B cell (primary cell): ENCODE data around the gene ABCA7. TPM values are rescaled to one million over a fixed set of nuclear protein-coding genes. Genes with fewer than 3 reads are reported as not detected.

Source experiments
- ATAC-seq: fragments of 200-7000 bp; cut with Tn5 transposase; one replicate; pipeline ENCODE4 v1.10.0; 2021; ENCODE audit warnings: low read depth, mild to moderate bottlenecking, moderate number of reproducible peaks, moderate library complexity
- CTCF ChIA-PET: fragments of 350-600 bp; sonication (Branson Sonifier 250); formaldehyde crosslinking; loops from one replicate; lab custom pipeline; 2021; ENCODE audit warnings: antibody characterized with exemption, inconsistent platforms; lab: Charles Lee
- POLR2A ChIA-PET: fragments of 350-600 bp; sonication (Branson Sonifier 250); formaldehyde crosslinking; loops from one replicate; lab custom pipeline; 2021; ENCODE audit warnings: antibody characterized with exemption; lab: Charles Lee
- DNase-seq: peaks from one replicate; pipeline ENCODE4 v3.0.0; 2013
- H2AFZ ChIP-seq: 2 replicates; pipeline ENCODE4 v1.6.1; 2012; ENCODE audit warnings: mild to moderate bottlenecking, low read depth, low read length; ENCODE audit not compliant: insufficient read depth, poor library complexity, severe bottlenecking
- H3K27ac ChIP-seq, 2 donors: 1 replicate in 1 of 2; 2 replicates in 1 of 2; pipeline ENCODE4 v1.5.1; 2012 to 2013; ENCODE audit warnings: low read length in 2 of 2, mild to moderate bottlenecking in 2 of 2, moderate library complexity in 1 of 2
- H3K27me3 ChIP-seq, 4 experiments: fragments of 200-600 bp in 1 of 4; sonication (generic) in 1 of 4; replicated peaks in 1 of 4; 1 replicate in 2 of 4; 2 replicates in 2 of 4; pipeline versions ENCODE4 v1.6.1 to v1.7.0; 2013 to 2016; ENCODE audit warnings: low read length in 3 of 4, mild to moderate bottlenecking in 2 of 4, mixed read lengths in 1 of 4, moderate library complexity in 1 of 4; ENCODE audit not compliant: insufficient read depth in 4 of 4, control insufficient read depth in 3 of 4; ENCODE audit errors: control extremely low read depth in 1 of 4
- H3K36me3 ChIP-seq, 2 experiments: replicated peaks in 1 of 2; 1 replicate in 1 of 2; 2 replicates in 1 of 2; pipeline versions ENCODE4 v1.6.1 to v1.7.1; 2013; ENCODE audit warnings: low read length in 1 of 2; ENCODE audit not compliant: insufficient read depth in 2 of 2, control insufficient read depth in 1 of 2; ENCODE audit errors: control extremely low read depth in 1 of 2, extremely low read depth in 1 of 2
- H3K4me1 ChIP-seq, 2 donors: fragments of 200-600 bp in 1 of 2; sonication (generic) in 1 of 2; 1 replicate in 1 of 2; 2 replicates in 1 of 2; pipeline versions ENCODE4 v1.5.1 to v1.6.1; 2013 to 2017; ENCODE audit warnings: low read length in 2 of 2; ENCODE audit not compliant: control insufficient read depth in 2 of 2, insufficient read depth in 2 of 2
- H3K4me2 ChIP-seq: replicated peaks from 2 replicates; pipeline ENCODE3; 2012; ENCODE audit warnings: mild to moderate bottlenecking, low read depth, low read length; ENCODE audit not compliant: poor library complexity, severe bottlenecking
- H3K4me3 ChIP-seq, 5 experiments: fragments of 200-600 bp in 1 of 5; sonication (generic) in 1 of 5; 1 replicate in 3 of 5; 2 replicates in 2 of 5; pipeline versions ENCODE4 v1.5.1 to v1.7.0; 2011 to 2016; ENCODE audit warnings: low read length in 4 of 5, mild to moderate bottlenecking in 4 of 5, low read depth in 2 of 5, control low read depth in 1 of 5, moderate library complexity in 1 of 5; ENCODE audit not compliant: insufficient read depth in 1 of 5; ENCODE audit errors: control extremely low read depth in 1 of 5, extremely low read depth in 1 of 5
- H3K79me2 ChIP-seq: fragments of 200-600 bp; sonication (generic); one replicate; pipeline ENCODE4 v1.6.0; 2016; ENCODE audit warnings: low read length; ENCODE audit not compliant: control insufficient read depth, insufficient read depth
- H3K9ac ChIP-seq: fragments of 200-600 bp; sonication (generic); 2 replicates; pipeline ENCODE4 v1.6.1; 2017; ENCODE audit warnings: mild to moderate bottlenecking, low read length, moderate library complexity
- H3K9me3 ChIP-seq, 3 donors: one replicate each; pipeline versions ENCODE4 v1.6.1 to v1.7.1; 2013; ENCODE audit warnings: low read length in 2 of 3; ENCODE audit not compliant: control insufficient read depth in 2 of 3, insufficient read depth in 1 of 3; ENCODE audit errors: control extremely low read depth in 1 of 3
- H4K20me1 ChIP-seq: 2 replicates; pipeline ENCODE4 v1.6.0; 2012; ENCODE audit warnings: mild to moderate bottlenecking, low read length; ENCODE audit not compliant: insufficient read depth, control insufficient read depth, poor library complexity, severe bottlenecking
- H3K27ac Mint-ChIP-seq: one replicate; pipeline ENCODE4 v1.8.0; 2021; ENCODE audit warnings: mixed read lengths
- H3K27me3 Mint-ChIP-seq: one replicate; pipeline ENCODE4 v1.8.0; 2021; ENCODE audit warnings: mixed read lengths
- H3K4me1 Mint-ChIP-seq: one replicate; pipeline ENCODE4 v1.8.0; 2021; ENCODE audit warnings: mixed read lengths
- H3K4me3 Mint-ChIP-seq: one replicate; pipeline ENCODE4 v1.8.0; 2021; ENCODE audit warnings: mixed read lengths
- H3K9me3 Mint-ChIP-seq: one replicate; pipeline ENCODE4 v1.8.0; 2022; ENCODE audit warnings: mixed read lengths; ENCODE audit not compliant: insufficient read depth
- EZH2 ChIP-seq: IDR thresholded peaks from 2 replicates; pipeline ENCODE4 v1.6.1; 2012; ENCODE audit warnings: borderline replicate concordance, low read depth, mild to moderate bottlenecking, moderate library complexity, low read length; ENCODE audit not compliant: insufficient read depth, poor library complexity, severe bottlenecking
- WGBS: methylation state at CpG from one replicate; pipeline ENCODE4 v1.1.5; 2013; ENCODE audit warnings: missing lambda C conversion rate; ENCODE audit not compliant: insufficient coverage; 5-methylcytosine and 5-hydroxymethylcytosine counted together
- intact Hi-C: fragments of 100-400 bp; cut with micrococcal nuclease; formaldehyde crosslinking; loops from one replicate; pipeline ENCODE4 v1.10.0; 2022
- polyA minus RNA-seq: library from RNA; depleted of rRNA, polyadenylated mRNA; stranded (reverse); fragments of >200 nt; gene quantifications from 2 replicates; pipeline ENCODE4 v1.2.3, GENCODE V29; 2012
- polyA plus RNA-seq: library from polyadenylated mRNA; depleted of rRNA; stranded (reverse); fragments of >200 nt; gene quantifications from 2 replicates; pipeline ENCODE4 v1.2.3, GENCODE V29; 2012
- total RNA-seq, 2 donors: library from RNA; stranded (reverse); fragments of 120-200 nt in 1 of 2; gene quantifications; 1 replicate in 1 of 2; 2 replicates in 1 of 2; pipeline versions ENCODE4 v1.2.3 to v1.2.4, GENCODE V29; 2013 to 2022
- TF ChIP-seq, protein P1 (sequence below): fragments of 200-600 bp; IDR thresholded peaks from one replicate; pipeline ENCODE4 v1.8.0; 2022; ENCODE audit warnings: antibody characterized with exemption, mild to moderate bottlenecking

The ABCA7 gene, protein sequence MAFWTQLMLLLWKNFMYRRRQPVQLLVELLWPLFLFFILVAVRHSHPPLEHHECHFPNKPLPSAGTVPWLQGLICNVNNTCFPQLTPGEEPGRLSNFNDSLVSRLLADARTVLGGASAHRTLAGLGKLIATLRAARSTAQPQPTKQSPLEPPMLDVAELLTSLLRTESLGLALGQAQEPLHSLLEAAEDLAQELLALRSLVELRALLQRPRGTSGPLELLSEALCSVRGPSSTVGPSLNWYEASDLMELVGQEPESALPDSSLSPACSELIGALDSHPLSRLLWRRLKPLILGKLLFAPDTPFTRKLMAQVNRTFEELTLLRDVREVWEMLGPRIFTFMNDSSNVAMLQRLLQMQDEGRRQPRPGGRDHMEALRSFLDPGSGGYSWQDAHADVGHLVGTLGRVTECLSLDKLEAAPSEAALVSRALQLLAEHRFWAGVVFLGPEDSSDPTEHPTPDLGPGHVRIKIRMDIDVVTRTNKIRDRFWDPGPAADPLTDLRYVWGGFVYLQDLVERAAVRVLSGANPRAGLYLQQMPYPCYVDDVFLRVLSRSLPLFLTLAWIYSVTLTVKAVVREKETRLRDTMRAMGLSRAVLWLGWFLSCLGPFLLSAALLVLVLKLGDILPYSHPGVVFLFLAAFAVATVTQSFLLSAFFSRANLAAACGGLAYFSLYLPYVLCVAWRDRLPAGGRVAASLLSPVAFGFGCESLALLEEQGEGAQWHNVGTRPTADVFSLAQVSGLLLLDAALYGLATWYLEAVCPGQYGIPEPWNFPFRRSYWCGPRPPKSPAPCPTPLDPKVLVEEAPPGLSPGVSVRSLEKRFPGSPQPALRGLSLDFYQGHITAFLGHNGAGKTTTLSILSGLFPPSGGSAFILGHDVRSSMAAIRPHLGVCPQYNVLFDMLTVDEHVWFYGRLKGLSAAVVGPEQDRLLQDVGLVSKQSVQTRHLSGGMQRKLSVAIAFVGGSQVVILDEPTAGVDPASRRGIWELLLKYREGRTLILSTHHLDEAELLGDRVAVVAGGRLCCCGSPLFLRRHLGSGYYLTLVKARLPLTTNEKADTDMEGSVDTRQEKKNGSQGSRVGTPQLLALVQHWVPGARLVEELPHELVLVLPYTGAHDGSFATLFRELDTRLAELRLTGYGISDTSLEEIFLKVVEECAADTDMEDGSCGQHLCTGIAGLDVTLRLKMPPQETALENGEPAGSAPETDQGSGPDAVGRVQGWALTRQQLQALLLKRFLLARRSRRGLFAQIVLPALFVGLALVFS (N-terminal part only)
- total RNA-seq (192 and 206 TPM in 2 replicates), polyA plus RNA-seq (281 and 425 TPM in 2 replicates), polyA minus RNA-seq (117 and 269 TPM in 2 replicates)
- 85.9 TPM for total RNA-seq (2013)

DNA sequence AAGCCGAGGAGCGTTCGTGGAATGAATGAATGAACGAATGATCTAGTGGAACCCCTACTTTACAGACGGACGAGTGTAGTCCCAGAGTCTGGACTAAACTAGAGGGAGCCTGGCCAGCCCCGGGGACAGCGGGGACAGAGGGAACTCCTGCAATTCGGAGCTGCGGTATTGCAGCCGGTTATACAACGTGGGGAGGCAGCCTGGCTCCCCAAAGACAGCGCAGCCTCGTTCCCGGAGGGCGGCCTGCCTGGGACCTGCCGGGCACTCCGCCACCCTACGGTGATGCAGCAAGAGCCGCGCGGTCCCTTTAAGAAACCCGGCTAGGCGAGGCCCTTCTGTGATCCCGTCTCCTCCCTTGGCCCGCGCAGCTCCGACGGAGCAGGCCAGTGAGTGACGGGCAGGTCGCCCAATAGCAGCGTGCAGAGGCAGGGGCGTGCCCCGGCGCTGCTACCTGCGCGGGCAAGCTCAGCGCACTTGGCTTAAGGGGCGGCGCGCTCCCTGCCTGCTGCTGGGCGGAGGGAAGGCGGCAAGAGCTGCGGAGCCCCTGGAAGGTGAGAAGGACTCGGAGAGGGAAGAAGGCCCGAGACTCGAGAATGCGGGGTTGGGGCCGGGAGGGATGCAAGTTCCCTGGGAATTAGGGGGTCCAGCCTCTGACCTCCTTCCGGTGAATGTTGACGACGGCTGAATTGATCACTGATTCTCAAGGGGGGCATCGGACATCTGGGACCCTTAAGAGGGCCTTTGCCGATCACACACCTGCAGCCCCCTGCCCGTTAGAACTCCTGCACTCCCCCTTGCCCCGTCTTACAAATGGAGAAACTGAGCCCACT is at the start of gene ABCA7:
ABCA7 (plus strand) TSS at position 462 of the 830 bp plus-strand sequence. CDS start 1,255 bp downstream, outside the sequence.
- intact Hi-C loops: loop anchor here (1.0 to 2.0 kb wide), 5 partner anchors 19 to 63 kb away; partner anchors contain the start of genes GPX4, POLR2E, RNU6-2 and TMEM259
- DNase-seq: peak; percentile 98
- Histone ChIP-seq H3K9ac (peak within 1 kb of the TSS; percentile 85), H3K4me1 (peaks cover 39 to 66% of the 10 kb centered on the region in 2 donors), H3K27ac (peak within 1 kb of the TSS; percentile 81 to 92), H3K79me2 (peaks cover 43% of the 10 kb centered on the region), H3K4me2 (peak within 1 kb of the TSS; percentile 92), H3K27me3 (no peaks in the 10 kb centered on the region), H2AFZ (peak within 1 kb of the TSS; percentile 60), H3K36me3 (peaks cover 0 to 49% of the 10 kb centered on the region in 2 experiments), H3K9me3 (peaks cover 0 to 2% (median 0%) of the 10 kb centered on the region in 3 donors), H4K20me1 (peaks cover 60% of the 10 kb centered on the region), H3K4me3 (peak within 1 kb of the TSS; percentile 69 to 90 (median 75))
- Mint-ChIP-seq H3K4me1 (peaks cover 51% of the 10 kb centered on the region), H3K27me3 (no peaks in the 10 kb centered on the region), H3K4me3 (peak within 1 kb of the TSS; percentile 97), H3K27ac (peak within 1 kb of the TSS; percentile 99), H3K9me3 (no peaks in the 10 kb centered on the region)
- POLR2A ChIA-PET: interaction anchor here (0.5 to 6.8 kb wide), 18 partner anchors 12 to 986 kb away, joined by 3 to 91 read pairs (median 6); partner anchors contain the start of genes ARHGAP45, CNN2, GPX4 and RNU6-2
- ATAC-seq: peak; percentile 78
- 1% methylated on average over 52 of the region's 56 CpGs for WGBS
- no peak for TF ChIP-seq EZH2
- TF ChIP-seq, protein P1, sequence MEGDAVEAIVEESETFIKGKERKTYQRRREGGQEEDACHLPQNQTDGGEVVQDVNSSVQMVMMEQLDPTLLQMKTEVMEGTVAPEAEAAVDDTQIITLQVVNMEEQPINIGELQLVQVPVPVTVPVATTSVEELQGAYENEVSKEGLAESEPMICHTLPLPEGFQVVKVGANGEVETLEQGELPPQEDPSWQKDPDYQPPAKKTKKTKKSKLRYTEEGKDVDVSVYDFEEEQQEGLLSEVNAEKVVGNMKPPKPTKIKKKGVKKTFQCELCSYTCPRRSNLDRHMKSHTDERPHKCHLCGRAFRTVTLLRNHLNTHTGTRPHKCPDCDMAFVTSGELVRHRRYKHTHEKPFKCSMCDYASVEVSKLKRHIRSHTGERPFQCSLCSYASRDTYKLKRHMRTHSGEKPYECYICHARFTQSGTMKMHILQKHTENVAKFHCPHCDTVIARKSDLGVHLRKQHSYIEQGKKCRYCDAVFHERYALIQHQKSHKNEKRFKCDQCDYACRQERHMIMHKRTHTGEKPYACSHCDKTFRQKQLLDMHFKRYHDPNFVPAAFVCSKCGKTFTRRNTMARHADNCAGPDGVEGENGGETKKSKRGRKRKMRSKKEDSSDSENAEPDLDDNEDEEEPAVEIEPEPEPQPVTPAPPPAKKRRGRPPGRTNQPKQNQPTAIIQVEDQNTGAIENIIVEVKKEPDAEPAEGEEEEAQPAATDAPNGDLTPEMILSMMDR: no peak
- CTCF ChIA-PET: interaction anchor here (1.1 to 4.5 kb wide), 8 partner anchors 12 to 205 kb away, joined by 3 to 35 read pairs (median 6); partner anchors contain the start of genes ARHGAP45, CNN2, RNU6-2 and WDR18
